ENCODE measurements around the gene ZNRD2.

ZNRD2 gene

DNA sequence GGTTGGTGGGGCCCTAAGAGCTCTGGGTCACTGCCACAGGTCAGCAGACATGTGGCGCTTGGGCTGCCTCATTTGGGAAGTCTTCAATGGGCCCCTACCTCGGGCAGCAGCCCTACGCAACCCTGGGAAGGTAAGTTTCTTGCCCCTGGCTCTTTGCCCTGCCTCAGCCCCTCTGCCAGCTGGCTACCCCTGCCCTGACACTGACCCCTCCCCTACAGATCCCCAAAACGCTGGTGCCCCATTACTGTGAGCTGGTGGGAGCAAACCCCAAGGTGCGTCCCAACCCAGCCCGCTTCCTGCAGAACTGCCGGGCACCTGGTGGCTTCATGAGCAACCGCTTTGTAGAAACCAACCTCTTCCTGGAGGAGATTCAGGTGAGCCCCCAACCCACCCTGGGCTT, 43.5 kb upstream of the ZNRD2 start (continued):
- TF ChIP-seq, protein P1, sequence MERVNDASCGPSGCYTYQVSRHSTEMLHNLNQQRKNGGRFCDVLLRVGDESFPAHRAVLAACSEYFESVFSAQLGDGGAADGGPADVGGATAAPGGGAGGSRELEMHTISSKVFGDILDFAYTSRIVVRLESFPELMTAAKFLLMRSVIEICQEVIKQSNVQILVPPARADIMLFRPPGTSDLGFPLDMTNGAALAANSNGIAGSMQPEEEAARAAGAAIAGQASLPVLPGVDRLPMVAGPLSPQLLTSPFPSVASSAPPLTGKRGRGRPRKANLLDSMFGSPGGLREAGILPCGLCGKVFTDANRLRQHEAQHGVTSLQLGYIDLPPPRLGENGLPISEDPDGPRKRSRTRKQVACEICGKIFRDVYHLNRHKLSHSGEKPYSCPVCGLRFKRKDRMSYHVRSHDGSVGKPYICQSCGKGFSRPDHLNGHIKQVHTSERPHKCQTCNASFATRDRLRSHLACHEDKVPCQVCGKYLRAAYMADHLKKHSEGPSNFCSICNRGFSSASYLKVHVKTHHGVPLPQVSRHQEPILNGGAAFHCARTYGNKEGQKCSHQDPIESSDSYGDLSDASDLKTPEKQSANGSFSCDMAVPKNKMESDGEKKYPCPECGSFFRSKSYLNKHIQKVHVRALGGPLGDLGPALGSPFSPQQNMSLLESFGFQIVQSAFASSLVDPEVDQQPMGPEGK (CRISPR knock-in tag; IDR thresholded peaks at IDR 0.05; ENCODE audit: borderline replicate concordance), result no peak
- TF ChIP-seq ZNF8 (CRISPR knock-in tag; IDR thresholded peaks at IDR 0.05) (no peak), PPARA (CRISPR knock-in tag; IDR thresholded peaks at IDR 0.05; ENCODE audit: borderline replicate concordance) (no peak), ZC3H10 (CRISPR knock-in tag; IDR thresholded peaks at IDR 0.05) (no peak), TCF4 (CRISPR knock-in tag; IDR thresholded peaks at IDR 0.05; ENCODE audit: borderline replicate concordance) (no peak)
- TF ChIP-seq, protein P2, sequence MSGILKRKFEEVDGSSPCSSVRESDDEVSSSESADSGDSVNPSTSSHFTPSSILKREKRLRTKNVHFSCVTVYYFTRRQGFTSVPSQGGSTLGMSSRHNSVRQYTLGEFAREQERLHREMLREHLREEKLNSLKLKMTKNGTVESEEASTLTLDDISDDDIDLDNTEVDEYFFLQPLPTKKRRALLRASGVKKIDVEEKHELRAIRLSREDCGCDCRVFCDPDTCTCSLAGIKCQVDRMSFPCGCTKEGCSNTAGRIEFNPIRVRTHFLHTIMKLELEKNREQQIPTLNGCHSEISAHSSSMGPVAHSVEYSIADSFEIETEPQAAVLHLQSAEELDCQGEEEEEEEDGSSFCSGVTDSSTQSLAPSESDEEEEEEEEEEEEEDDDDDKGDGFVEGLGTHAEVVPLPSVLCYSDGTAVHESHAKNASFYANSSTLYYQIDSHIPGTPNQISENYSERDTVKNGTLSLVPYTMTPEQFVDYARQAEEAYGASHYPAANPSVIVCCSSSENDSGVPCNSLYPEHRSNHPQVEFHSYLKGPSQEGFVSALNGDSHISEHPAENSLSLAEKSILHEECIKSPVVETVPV (CRISPR knock-in tag; IDR thresholded peaks at IDR 0.05), result no peak
- TF ChIP-seq, protein P3, sequence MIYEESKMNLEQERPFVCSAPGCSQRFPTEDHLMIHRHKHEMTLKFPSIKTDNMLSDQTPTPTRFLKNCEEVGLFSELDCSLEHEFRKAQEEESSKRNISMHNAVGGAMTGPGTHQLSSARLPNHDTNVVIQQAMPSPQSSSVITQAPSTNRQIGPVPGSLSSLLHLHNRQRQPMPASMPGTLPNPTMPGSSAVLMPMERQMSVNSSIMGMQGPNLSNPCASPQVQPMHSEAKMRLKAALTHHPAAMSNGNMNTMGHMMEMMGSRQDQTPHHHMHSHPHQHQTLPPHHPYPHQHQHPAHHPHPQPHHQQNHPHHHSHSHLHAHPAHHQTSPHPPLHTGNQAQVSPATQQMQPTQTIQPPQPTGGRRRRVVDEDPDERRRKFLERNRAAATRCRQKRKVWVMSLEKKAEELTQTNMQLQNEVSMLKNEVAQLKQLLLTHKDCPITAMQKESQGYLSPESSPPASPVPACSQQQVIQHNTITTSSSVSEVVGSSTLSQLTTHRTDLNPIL (CRISPR knock-in tag; IDR thresholded peaks at IDR 0.05; ENCODE audit: low read depth), result no peak

DNA sequence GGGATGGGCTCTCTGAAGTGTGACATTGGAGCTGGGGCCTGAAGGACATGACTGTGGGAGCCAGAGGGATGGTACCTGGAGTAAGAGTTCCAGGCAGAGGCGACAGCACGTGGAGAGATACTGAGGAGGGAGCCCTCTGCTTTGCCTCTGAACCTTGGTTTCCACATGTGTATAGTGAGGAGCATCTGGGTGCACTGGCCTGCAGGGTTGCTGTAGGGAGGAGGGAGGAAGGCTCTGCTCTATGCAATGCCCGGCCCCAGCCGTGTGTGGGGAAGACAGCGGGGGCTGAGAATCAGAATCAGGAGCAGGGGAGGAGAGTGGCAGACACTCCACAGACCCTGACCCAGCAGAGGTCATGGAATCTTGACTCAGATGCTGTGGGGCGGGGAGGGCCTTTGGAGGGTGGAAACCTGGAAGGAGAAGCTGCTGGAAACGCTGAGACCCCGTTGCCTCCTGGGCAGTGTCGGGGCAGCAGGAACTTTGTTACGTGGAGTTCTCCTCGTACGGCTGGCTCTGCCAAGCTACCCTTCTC, 41.4 kb upstream of the ZNRD2 start:
- TF ChIP-seq, protein P4, sequence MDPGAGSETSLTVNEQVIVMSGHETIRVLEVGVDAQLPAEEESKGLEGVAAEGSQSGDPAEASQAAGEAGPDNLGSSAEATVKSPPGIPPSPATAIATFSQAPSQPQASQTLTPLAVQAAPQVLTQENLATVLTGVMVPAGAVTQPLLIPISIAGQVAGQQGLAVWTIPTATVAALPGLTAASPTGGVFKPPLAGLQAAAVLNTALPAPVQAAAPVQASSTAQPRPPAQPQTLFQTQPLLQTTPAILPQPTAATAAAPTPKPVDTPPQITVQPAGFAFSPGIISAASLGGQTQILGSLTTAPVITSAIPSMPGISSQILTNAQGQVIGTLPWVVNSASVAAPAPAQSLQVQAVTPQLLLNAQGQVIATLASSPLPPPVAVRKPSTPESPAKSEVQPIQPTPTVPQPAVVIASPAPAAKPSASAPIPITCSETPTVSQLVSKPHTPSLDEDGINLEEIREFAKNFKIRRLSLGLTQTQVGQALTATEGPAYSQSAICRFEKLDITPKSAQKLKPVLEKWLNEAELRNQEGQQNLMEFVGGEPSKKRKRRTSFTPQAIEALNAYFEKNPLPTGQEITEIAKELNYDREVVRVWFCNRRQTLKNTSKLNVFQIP (CRISPR knock-in tag; IDR thresholded peaks at IDR 0.05; ENCODE audit: borderline replicate concordance, low read depth), result no peak
- TF ChIP-seq TCF4 (CRISPR knock-in tag; IDR thresholded peaks at IDR 0.05; ENCODE audit: borderline replicate concordance) (no peak), CSDC2 (CRISPR knock-in tag; IDR thresholded peaks at IDR 0.05) (no peak), TOX (CRISPR knock-in tag; IDR thresholded peaks at IDR 0.05; ENCODE audit: borderline replicate concordance) (no peak), GLIS3 (CRISPR knock-in tag; IDR thresholded peaks at IDR 0.05) (no peak), RARB (CRISPR knock-in tag; IDR thresholded peaks at IDR 0.05) (no peak), PPARA (CRISPR knock-in tag; IDR thresholded peaks at IDR 0.05; ENCODE audit: borderline replicate concordance) (no peak), ISL1 (CRISPR knock-in tag; IDR thresholded peaks at IDR 0.05) (no peak), ZFP30 (CRISPR knock-in tag; IDR thresholded peaks at IDR 0.05) (no peak), ZFP3 (CRISPR knock-in tag; IDR thresholded peaks at IDR 0.05) (no peak), ARNTL (CRISPR knock-in tag; IDR thresholded peaks at IDR 0.05; ENCODE audit: borderline replicate concordance, low read depth) (no peak), ESRRG (CRISPR knock-in tag; IDR thresholded peaks at IDR 0.05) (no peak), ZNF565 (CRISPR knock-in tag; conservative IDR thresholded peaks at IDR 0.05; ENCODE audit: low read depth) (no peak), BACH2 (CRISPR knock-in tag; IDR thresholded peaks at IDR 0.05; ENCODE audit: borderline replicate concordance) (no peak)
- TF ChIP-seq, protein P5, sequence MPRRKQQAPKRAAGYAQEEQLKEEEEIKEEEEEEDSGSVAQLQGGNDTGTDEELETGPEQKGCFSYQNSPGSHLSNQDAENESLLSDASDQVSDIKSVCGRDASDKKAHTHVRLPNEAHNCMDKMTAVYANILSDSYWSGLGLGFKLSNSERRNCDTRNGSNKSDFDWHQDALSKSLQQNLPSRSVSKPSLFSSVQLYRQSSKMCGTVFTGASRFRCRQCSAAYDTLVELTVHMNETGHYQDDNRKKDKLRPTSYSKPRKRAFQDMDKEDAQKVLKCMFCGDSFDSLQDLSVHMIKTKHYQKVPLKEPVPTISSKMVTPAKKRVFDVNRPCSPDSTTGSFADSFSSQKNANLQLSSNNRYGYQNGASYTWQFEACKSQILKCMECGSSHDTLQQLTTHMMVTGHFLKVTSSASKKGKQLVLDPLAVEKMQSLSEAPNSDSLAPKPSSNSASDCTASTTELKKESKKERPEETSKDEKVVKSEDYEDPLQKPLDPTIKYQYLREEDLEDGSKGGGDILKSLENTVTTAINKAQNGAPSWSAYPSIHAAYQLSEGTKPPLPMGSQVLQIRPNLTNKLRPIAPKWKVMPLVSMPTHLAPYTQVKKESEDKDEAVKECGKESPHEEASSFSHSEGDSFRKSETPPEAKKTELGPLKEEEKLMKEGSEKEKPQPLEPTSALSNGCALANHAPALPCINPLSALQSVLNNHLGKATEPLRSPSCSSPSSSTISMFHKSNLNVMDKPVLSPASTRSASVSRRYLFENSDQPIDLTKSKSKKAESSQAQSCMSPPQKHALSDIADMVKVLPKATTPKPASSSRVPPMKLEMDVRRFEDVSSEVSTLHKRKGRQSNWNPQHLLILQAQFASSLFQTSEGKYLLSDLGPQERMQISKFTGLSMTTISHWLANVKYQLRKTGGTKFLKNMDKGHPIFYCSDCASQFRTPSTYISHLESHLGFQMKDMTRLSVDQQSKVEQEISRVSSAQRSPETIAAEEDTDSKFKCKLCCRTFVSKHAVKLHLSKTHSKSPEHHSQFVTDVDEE (CRISPR knock-in tag; IDR thresholded peaks at IDR 0.05), result no peak
- TF ChIP-seq, protein P3 (CRISPR knock-in tag; IDR thresholded peaks at IDR 0.05; ENCODE audit: low read depth), result no peak
- TF ChIP-seq, protein P1 (CRISPR knock-in tag; IDR thresholded peaks at IDR 0.05; ENCODE audit: borderline replicate concordance), result no peak
- ATAC-seq, result no peak
